Measurements from ENCODE around the gene CSNK2A1.
"Not testable (repeated sequence)": the region's sequence is repeated elsewhere in the genome, so short reads cannot be mapped to it uniquely, and the experiment has no call there.

Gene CSNK2A1

GRCh38 chr20:527571-527886 is 16.1 kb downstream of the CSNK2A1 start:
- no peak overlapping the region for H3K4me3 ChIP-seq (replicated peaks; ENCODE audit: low read depth, low read length)
- TF ChIP-seq CTCF (IDR thresholded peaks at IDR 0.05; ENCODE audit: low read length, missing control alignments) = no peak
- DNase-seq (ENCODE audit: low read depth) = no peak

DNA sequence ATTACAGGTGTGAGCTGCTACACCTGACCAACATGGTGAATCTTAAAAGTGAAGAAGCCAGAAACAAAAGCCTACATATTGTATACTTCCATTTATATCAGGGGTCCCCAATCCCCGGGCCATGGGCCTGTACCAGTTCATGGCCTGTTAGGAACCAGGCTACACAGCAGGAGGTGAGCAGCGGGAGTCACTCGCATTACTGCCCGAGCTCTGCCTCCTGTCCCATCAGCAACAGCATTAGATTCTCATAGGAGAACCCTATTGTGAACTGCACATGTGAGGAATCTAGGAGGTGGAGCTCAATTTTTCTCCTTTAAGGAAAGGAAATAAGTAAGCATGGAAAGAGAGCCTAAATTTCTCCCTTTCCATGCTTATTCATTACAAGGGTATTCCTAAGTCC is 21.7 kb downstream of the CSNK2A1 start:
- no peak for TF ChIP-seq CTCF (IDR thresholded peaks at IDR 0.05; ENCODE audit: low read length, missing control alignments)

GRCh38 chr20:519999-520398 is 23.6 kb downstream of the CSNK2A1 start:
- TF ChIP-seq CTCF (IDR thresholded peaks at IDR 0.05; ENCODE audit: low read length, missing control alignments) = no peak
- DNase-seq (ENCODE audit: low read depth) = no peak
- H3K4me3 ChIP-seq (replicated peaks; ENCODE audit: low read depth, low read length) = no peak overlapping the region

More for the DNA sequence above, 21.7 kb downstream of the CSNK2A1 start:
- DNase-seq (ENCODE audit: low read depth) = no peak
- no peak overlapping the region for H3K4me3 ChIP-seq (replicated peaks; ENCODE audit: low read depth, low read length)

- no peak for TF ChIP-seq CTCF (IDR thresholded peaks at IDR 0.05; ENCODE audit: low read length, missing control alignments)
- H3K4me3 ChIP-seq (replicated peaks; ENCODE audit: low read depth, low read length) = no peak overlapping the region
- DNase-seq (ENCODE audit: low read depth) = peak; percentile 13
Measured at GRCh38 chr20:517221-517620, 26.4 kb downstream of the CSNK2A1 start.

- DNase-seq (ENCODE audit: low read depth) = no peak
- H3K4me3 ChIP-seq (replicated peaks; ENCODE audit: low read depth, low read length) = no peak overlapping the region
- no peak for TF ChIP-seq CTCF (IDR thresholded peaks at IDR 0.05; ENCODE audit: low read length, missing control alignments)
Measured at GRCh38 chr20:516799-517198, 26.8 kb downstream of the CSNK2A1 start.

GRCh38 chr20:515696-516095 is 27.9 kb downstream of the CSNK2A1 start:
- DNase-seq (ENCODE audit: low read depth) = no peak
- no peak for TF ChIP-seq CTCF (IDR thresholded peaks at IDR 0.05; ENCODE audit: low read length, missing control alignments)

DNA sequence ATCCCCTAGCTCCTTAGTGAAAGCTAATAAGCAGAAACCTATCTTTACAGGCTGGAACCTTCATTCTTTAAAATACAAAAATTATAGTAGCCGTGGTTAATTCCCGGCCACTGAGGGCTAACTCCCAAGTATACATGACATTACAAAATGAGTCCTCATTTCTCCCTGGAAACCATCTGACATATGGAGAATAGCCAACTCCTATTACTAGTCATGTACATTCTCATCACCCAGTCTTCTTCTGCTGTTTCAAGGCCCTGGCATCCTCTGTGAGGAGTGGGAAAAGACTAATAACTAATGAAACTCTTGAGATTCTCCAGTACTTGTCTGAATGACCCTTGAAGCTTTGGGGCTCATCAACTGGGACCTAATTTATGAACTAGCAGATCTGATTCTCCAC is 30.2 kb downstream of the CSNK2A1 start:
- peak; percentile 17 for DNase-seq (ENCODE audit: low read depth)
- no peak for TF ChIP-seq CTCF (IDR thresholded peaks at IDR 0.05; ENCODE audit: low read length, missing control alignments)
- H3K4me3 ChIP-seq (replicated peaks; ENCODE audit: low read depth, low read length) = no peak overlapping the region

More at GRCh38 chr20:515696-516095, 27.9 kb downstream of the CSNK2A1 start:
- no peak overlapping the region for H3K4me3 ChIP-seq (replicated peaks; ENCODE audit: low read depth, low read length)

DNA sequence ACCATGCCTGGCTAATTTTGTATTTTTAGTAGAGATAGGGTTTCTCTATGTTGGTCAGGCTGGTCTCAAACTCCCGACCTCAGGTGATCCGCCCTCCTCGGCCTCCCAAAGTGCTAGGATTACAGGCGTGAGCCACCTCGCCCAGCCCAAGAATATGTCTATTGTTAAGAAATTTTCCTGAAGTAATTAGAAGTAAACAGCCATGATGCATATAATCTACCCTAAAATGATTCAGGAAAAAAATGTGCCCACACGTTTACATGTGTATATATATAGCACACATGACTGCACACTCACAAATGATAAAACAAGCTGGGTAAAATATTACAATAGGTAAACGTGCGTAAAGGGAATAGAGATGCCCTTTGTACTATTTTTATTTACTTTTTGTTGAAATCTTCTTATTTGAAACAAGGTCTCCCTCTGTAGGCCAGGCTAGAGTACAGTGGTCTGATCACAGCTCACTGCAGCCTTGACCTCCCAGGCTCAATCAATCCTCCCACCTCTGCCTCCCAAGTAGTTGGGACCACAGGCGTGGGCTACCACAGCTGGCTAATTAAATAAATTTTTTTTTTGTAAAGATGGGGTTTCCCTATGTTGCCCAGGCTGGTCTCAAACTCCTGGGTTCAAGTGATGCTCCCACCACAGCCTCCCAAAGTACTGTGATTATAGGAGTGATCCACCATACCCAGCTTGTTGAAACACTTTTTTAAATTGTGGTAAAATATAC is 33.1 kb downstream of the CSNK2A1 start:
- not testable (repeated sequence) for DNase-seq (ENCODE audit: low read depth); H3K4me3 ChIP-seq (replicated peaks; ENCODE audit: low read depth, low read length)

DNA sequence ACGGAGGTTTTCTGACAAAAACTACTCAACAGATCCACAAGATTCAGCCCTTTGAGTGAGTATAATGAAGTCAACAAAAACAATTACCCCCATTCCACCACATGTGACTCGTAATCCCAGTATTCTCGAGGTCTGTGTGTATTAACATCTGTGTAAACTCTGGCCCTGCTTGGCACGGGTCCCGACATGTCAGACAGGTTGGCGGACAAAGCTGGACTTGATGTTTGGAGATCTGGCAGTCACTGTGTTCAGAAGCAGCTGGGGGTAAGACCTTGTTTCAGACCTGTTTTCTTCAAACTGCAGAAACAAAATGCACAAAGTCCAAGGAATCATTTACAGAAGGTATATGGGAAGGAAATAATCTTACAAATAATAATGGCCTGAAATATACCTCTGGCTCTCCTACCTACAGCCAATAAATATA is 35.2 kb downstream of the CSNK2A1 start:
- DNase-seq (ENCODE audit: low read depth); H3K4me3 ChIP-seq (replicated peaks; ENCODE audit: low read depth, low read length): not testable (repeated sequence)

Data from fibroblast of pulmonary artery (primary cell).